ENCODE measurements around the gene RALY.

DNA sequence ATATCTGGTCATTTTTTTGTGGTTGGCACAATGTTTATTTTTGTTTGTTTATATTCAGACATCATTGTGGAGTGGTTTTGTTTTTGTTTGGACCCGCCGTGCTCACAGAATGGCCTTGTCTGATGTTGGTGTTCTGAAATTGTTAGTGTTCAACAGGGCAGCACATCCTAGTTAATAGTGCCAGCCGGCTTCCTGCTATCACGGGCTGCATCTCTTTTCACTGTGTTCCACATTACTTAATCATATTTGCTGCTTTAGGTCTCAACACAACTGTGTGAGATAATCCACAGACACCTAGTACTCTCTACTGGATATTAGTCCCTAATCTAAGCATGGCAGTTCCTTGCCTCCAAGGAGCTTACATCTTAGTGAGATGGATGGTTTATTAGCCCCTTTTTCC is 121.1 kb downstream of the RALY start:
- TF ChIP-seq, protein P1, sequence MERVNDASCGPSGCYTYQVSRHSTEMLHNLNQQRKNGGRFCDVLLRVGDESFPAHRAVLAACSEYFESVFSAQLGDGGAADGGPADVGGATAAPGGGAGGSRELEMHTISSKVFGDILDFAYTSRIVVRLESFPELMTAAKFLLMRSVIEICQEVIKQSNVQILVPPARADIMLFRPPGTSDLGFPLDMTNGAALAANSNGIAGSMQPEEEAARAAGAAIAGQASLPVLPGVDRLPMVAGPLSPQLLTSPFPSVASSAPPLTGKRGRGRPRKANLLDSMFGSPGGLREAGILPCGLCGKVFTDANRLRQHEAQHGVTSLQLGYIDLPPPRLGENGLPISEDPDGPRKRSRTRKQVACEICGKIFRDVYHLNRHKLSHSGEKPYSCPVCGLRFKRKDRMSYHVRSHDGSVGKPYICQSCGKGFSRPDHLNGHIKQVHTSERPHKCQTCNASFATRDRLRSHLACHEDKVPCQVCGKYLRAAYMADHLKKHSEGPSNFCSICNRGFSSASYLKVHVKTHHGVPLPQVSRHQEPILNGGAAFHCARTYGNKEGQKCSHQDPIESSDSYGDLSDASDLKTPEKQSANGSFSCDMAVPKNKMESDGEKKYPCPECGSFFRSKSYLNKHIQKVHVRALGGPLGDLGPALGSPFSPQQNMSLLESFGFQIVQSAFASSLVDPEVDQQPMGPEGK (CRISPR knock-in tag; IDR thresholded peaks at IDR 0.05; ENCODE audit: borderline replicate concordance): no peak
- TF ChIP-seq, protein P2, sequence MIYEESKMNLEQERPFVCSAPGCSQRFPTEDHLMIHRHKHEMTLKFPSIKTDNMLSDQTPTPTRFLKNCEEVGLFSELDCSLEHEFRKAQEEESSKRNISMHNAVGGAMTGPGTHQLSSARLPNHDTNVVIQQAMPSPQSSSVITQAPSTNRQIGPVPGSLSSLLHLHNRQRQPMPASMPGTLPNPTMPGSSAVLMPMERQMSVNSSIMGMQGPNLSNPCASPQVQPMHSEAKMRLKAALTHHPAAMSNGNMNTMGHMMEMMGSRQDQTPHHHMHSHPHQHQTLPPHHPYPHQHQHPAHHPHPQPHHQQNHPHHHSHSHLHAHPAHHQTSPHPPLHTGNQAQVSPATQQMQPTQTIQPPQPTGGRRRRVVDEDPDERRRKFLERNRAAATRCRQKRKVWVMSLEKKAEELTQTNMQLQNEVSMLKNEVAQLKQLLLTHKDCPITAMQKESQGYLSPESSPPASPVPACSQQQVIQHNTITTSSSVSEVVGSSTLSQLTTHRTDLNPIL (CRISPR knock-in tag; IDR thresholded peaks at IDR 0.05; ENCODE audit: low read depth): no peak
- TF ChIP-seq TCF4 (CRISPR knock-in tag; IDR thresholded peaks at IDR 0.05; ENCODE audit: borderline replicate concordance): no peak
